HG03460 (cell line): ENCODE data around the gene IPPK.
"Not testable (repeated sequence)": the region's sequence is repeated elsewhere in the genome, so short reads cannot be mapped to it uniquely, and the experiment has no call there.

Source experiments
- ATAC-seq: cut with Tn5 transposase; IDR thresholded peaks from one replicate; pipeline ENCODE4 v1.9.1; 2021; ENCODE audit not compliant: unreplicated experiment

The IPPK gene

DNA sequence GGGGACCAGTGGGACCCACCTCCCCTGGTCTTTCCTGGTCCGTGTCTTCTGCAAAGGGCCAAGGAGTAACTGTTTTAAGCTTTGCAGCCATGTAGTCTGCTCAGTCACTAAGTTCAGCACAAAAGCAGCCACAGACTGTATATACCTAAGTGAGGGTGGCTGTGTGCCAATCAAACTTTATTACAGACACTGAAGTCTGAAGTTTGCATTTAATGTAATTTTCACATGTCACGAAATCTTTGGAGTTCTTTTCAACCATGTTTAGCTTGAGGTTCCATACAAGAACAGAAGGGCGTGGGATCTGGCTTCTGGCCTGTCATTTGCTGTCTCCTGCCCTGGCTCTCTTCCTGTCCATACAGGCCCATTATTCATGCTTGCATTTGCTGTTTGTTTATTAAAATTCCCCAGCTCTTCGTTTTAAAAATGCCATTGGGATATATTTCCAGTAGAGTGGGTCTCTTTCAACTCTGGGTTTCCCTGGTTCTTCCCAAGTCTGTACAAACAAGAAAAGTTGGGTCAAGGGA is 69.9 kb downstream of the IPPK start:
- ATAC-seq = no peak

GRCh38 chr9:92598382-92598781 is 71.5 kb downstream of the IPPK start:
- no peak for ATAC-seq

- no peak for ATAC-seq
Observed at GRCh38 chr9:92595930-92596329, 74.0 kb downstream of the IPPK start.

- ATAC-seq = not testable (repeated sequence)
Observed at GRCh38 chr9:92595075-92595474, 74.9 kb downstream of the IPPK start.

DNA sequence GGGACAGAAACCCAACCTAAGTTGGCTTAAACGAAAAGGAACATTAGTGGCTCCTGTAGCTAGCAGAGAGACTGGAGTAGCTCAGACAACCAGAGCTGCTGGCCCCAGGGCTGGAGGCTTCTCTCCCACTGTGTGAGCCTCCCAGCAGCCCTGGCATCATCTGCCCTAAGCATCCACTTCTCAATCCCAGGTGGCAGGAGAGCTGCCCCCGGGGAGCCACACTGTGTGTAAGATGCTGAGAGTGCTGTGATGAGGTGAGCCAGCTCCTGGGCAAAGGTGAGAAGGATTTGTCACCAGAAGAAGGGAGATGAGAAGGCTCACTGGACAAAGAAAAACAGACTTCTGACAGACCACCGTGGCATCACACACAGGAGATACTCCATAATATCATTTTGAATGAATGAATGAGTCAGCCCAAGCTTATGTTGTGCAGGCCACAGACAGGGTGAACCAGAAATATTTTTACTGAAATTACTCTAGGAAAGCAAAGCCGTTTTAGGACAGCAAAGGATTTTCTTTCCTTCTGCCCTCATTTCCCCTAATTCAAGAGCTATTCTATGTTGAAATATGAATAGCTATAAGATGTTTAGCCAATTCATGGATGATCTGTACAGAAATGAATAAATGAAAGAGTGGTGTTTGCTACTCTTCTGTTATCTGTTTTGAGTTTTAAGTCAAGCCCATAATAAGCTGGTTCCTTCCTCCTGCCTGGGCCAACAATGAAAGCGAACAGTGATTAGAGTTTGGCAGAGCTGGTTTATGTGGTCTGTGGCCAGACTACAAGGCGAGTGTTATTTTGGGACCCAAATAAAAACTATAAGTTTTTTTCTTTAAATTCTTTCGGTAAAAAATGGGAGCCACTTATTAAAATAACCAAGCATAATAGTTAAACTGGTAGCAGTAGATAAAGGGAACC is 76.7 kb downstream of the IPPK start:
- no peak for ATAC-seq

DNA sequence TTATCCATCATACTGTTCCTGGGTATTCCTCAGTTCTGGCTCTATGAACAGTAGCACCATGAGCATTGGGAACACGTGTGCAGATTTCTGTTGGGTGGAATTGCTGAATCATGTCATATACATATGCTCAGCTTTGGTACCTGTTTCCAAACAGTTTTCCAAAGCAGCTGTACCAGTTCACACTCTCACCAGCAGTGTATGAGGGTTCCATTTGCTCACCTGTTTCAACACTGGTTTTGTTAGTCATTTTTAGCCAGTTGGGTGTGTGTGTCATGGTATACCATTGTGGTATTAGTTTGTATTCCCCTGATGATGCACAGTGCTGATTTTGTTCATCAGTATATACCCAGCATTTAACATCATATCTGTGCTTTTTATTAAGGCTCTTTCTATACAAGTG is 77.4 kb downstream of the IPPK start:
- ATAC-seq = no peak

DNA sequence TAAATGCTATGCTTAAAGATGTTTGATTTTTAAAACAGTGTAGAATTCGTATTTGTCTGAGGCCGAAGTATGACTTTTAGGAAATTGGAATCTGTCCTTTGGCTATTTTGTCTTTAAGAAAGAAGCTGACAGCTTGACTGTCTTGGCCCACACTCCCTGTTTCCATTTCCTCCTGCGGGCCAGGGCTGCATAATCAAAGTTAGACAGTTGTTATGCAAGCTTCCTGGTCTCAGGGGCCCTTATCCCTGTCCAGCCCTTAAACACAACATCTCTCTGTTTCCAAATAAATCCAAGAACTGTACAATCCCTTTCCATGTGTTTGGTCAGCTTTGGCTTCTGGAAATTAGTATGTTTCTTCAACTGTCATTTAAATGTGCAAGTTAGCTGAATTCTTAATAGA is 79.6 kb downstream of the IPPK start:
- no peak for ATAC-seq

DNA sequence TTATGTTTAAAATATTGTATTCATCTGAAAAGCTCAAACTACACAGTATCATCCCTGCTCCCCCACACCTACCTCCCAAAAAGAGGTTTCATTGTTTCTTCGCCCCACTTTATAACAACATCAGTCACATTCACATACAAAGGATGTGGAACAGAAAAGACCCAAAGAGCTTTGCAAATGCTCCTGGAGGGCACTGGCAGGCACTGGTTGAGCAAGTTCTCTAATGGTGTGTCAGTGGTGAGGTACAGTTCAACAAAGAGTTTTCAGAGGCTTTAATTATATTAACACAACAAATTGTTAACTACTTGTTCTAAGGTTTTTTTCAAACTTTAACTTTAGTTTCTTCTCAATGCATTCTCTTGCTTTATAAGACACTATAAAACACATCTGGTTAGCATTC is 80.0 kb downstream of the IPPK start:
- ATAC-seq = no peak

DNA sequence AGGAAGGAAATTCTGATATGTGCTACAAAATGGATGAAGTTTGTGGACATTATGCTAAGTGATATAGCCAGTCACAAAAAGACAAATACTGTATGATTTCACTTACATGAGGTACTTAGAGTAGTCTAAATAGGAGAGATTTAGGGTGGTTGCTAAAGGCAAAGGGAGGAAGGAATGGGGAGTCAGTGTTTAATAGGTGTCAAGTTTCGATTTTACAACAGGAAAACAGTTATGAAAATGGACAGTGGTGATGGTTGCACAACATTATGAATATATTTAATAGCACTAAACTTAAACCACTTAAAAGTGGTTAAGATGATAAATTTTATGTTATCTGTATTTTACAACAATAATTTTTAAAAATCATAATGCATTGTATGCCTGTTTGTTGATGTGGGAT is 93.8 kb downstream of the IPPK start:
- no peak for ATAC-seq

DNA sequence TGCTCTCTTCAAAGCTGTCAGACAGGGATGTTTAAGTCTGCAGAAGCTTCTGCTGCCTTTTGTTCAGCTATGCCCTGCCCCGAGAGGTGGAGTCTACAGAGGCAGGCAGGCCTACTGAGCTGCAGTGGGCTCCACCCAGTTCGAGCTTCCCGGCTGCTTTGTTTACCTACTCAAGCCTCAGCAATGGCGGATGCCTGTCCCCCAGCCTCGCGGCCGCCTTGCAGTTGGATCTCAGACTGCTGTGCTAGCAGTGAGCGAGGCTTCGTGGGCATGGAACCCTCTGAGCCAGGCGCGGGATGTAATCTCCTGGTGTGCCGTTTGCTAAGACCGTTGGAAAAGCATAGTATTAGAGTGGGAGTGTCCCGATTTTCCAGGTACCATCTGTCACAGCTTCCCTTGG is 96.3 kb downstream of the IPPK start:
- ATAC-seq = not testable (repeated sequence)

DNA sequence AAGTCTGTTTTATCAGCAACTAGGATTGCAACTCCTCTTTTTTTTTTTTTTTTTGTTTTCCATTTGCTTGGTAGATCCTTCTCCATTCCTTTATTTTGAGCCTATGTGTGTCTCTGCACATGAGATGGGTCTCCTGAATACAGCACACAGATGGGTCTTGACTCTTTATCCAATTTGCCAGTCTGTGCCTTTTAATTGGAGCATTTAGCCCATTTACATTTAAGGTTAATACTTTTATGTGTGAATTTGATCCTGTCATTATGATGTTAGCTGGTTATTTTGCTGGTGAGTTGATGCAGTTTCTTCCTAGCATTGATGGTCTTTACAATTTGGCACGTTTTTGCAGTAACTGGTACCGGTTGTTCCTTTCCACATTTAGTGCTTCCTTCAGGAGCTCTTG is 98.1 kb downstream of the IPPK start:
- ATAC-seq = not testable (repeated sequence)

GRCh38 chr9:92564982-92565381 is 104.9 kb downstream of the IPPK start:
- no peak for ATAC-seq

GRCh38 chr9:92564504-92564903 is 105.4 kb downstream of the IPPK start:
- no peak for ATAC-seq
